Measurements from ENCODE around the gene PLCL2.
"Not testable (repeated sequence)": the region's sequence is repeated elsewhere in the genome, so short reads cannot be mapped to it uniquely, and the experiment has no call there.

The PLCL2 gene

DNA sequence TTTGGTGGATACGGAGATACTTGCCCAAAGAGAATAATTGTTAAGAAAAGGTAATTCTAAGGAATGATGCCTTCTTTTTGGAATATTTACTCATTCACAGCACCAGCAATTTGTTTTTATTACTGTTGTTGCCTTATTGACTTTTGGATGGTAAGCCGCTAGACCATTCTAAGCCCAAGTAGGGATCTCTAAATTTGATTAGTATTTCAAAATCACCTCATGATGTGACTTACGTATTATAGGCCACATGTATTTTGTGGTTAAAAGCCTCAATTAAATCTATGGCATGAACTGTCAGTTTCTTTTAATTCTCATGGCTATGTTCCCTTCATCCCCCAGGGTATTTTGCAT lies 94.1 kb downstream of the PLCL2 start:
- no peaks in the 10 kb centered on the region for H3K4me1 ChIP-seq (ENCODE audit: control insufficient read depth, insufficient read depth, low read length)
- no peak overlapping the region for H3K27ac ChIP-seq (ENCODE audit: low read depth, low read length)

GRCh38 chr3:16979769-16980515 lies 95.2 kb downstream of the PLCL2 start:
- H3K4me3 ChIP-seq (ENCODE audit: low read length); H3K4me1 ChIP-seq (ENCODE audit: control insufficient read depth, insufficient read depth, low read length); H3K27me3 ChIP-seq (ENCODE audit: control insufficient read depth, insufficient read depth, low read length); H3K36me3 ChIP-seq (ENCODE audit: control insufficient read depth, insufficient read depth, low read length); H3K27ac ChIP-seq (ENCODE audit: low read depth, low read length); H3K9ac ChIP-seq (ENCODE audit: low read length): not testable (repeated sequence)

More for the DNA sequence above, 94.1 kb downstream of the PLCL2 start:
- H3K36me3 ChIP-seq (ENCODE audit: control insufficient read depth, insufficient read depth, low read length), result no peaks in the 10 kb centered on the region
- no peak overlapping the region for H3K9ac ChIP-seq (ENCODE audit: low read length)
- H3K27me3 ChIP-seq (ENCODE audit: control insufficient read depth, insufficient read depth, low read length), result no peaks in the 10 kb centered on the region
- no peak overlapping the region for H3K4me3 ChIP-seq (ENCODE audit: low read length)

- H3K9ac ChIP-seq (ENCODE audit: low read length); H3K4me1 ChIP-seq (ENCODE audit: control insufficient read depth, insufficient read depth, low read length); H3K27ac ChIP-seq (ENCODE audit: low read depth, low read length); H3K36me3 ChIP-seq (ENCODE audit: control insufficient read depth, insufficient read depth, low read length); H3K4me3 ChIP-seq (ENCODE audit: low read length); H3K27me3 ChIP-seq (ENCODE audit: control insufficient read depth, insufficient read depth, low read length): not testable (repeated sequence)
Measured at GRCh38 chr3:16980526-16980925, 95.8 kb downstream of the PLCL2 start.

DNA sequence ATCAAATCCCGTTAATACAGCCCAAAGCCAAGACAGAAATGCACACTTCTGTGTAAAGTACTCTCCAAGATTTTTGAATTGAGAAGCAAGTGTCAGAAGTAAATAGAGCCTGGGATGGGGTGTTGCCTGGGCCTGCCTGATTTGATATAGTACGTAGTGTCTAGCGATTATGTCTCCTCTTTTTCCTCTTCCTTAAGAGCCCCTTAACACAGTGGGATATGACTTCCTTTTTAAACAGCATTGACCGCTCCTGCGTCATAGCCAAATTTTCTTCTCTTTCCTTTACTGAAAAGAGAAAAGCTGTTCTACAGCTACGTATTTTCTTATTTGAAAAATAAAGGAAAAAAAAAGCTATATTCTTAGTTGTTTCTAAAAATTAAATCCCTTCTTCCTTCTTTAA lies 97.7 kb downstream of the PLCL2 start:
- Histone ChIP-seq H3K4me3 (ENCODE audit: low read length) (no peak overlapping the region), H3K27me3 (ENCODE audit: control insufficient read depth, insufficient read depth, low read length) (no peaks in the 10 kb centered on the region), H3K27ac (ENCODE audit: low read depth, low read length) (no peak overlapping the region), H3K9ac (ENCODE audit: low read length) (no peak overlapping the region), H3K36me3 (ENCODE audit: control insufficient read depth, insufficient read depth, low read length) (no peaks in the 10 kb centered on the region), H3K4me1 (ENCODE audit: control insufficient read depth, insufficient read depth, low read length) (no peaks in the 10 kb centered on the region)

DNA sequence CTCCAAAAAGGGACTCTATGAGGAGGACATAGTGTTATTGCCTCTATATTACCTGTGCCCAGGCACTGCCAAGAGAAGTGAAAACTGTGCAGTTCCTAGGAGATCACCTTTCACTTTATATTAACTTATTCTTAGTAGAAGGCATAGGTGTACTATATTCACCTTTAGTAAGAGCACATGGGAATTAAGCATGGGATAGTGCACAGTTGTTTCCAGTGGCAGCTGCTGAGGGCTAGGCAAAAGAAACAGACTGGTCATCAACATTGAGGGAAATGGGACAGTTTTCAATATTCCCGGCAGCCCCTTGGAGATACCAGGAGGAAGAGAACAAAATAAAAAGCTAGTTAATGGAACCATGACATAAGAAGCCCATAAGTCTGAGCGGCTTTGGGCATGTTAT lies 100.9 kb downstream of the PLCL2 start:
- Histone ChIP-seq H3K4me1 (ENCODE audit: control insufficient read depth, insufficient read depth, low read length) (no peaks in the 10 kb centered on the region), H3K36me3 (ENCODE audit: control insufficient read depth, insufficient read depth, low read length) (no peaks in the 10 kb centered on the region), H3K27ac (ENCODE audit: low read depth, low read length) (no peak overlapping the region), H3K9ac (ENCODE audit: low read length) (no peak overlapping the region), H3K4me3 (ENCODE audit: low read length) (no peak overlapping the region), H3K27me3 (ENCODE audit: control insufficient read depth, insufficient read depth, low read length) (no peaks in the 10 kb centered on the region)

DNA sequence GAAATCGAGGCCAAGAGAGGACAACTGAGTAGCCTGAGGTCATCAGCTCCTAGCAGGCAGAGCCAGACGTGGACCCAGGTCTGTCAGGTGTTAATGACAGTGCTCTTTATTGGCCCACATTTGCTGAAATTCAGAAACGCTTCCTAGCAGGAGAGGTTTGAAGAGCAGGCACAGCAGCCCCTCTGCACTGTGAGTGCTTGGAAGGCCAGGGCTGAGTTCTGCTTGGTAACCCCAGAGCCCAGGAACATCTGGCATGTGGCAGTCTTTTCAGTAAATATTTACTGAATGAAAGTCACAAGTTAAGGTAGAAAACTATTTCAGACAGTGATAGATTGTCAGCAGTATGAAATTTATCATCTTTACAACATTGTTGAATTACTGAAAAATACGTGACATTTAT lies 102.4 kb downstream of the PLCL2 start:
- Histone ChIP-seq H3K4me1 (ENCODE audit: control insufficient read depth, insufficient read depth, low read length) (no peaks in the 10 kb centered on the region), H3K9ac (ENCODE audit: low read length) (no peak overlapping the region), H3K4me3 (ENCODE audit: low read length) (no peak overlapping the region), H3K36me3 (ENCODE audit: control insufficient read depth, insufficient read depth, low read length) (no peaks in the 10 kb centered on the region), H3K27ac (ENCODE audit: low read depth, low read length) (no peak overlapping the region), H3K27me3 (ENCODE audit: control insufficient read depth, insufficient read depth, low read length) (no peaks in the 10 kb centered on the region)

DNA sequence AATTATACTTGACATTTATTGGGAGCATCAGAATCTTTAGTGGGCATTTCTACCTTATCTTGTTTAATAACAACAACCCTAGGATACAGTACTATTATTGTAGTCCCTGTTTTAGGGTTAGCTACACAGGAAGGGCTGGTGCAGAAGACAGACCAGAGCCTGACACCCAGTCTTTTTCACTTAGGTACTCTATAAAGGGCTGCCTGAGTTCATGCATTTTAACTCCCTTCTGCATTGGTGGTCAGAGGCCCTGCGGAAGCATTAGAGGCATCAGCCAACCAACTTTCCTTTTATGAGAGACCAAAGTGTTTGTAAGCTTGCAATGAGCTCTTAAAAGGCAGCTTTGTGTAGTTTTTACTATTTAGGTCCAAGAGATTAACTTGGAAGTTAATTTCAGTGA lies 105.4 kb downstream of the PLCL2 start:
- H3K36me3 ChIP-seq (ENCODE audit: control insufficient read depth, insufficient read depth, low read length), result no peaks in the 10 kb centered on the region
- H3K27ac ChIP-seq (ENCODE audit: low read depth, low read length), result no peak overlapping the region
- H3K4me3 ChIP-seq (ENCODE audit: low read length), result no peak overlapping the region
- H3K4me1 ChIP-seq (ENCODE audit: control insufficient read depth, insufficient read depth, low read length), result no peaks in the 10 kb centered on the region
- H3K9ac ChIP-seq (ENCODE audit: low read length), result no peak overlapping the region
- no peaks in the 10 kb centered on the region for H3K27me3 ChIP-seq (ENCODE audit: control insufficient read depth, insufficient read depth, low read length)

GRCh38 chr3:16992198-16992597 lies 107.4 kb downstream of the PLCL2 start:
- Histone ChIP-seq H3K9ac (ENCODE audit: low read length) (no peak overlapping the region), H3K4me1 (ENCODE audit: control insufficient read depth, insufficient read depth, low read length) (no peaks in the 10 kb centered on the region), H3K27ac (ENCODE audit: low read depth, low read length) (no peak overlapping the region), H3K36me3 (ENCODE audit: control insufficient read depth, insufficient read depth, low read length) (no peaks in the 10 kb centered on the region), H3K27me3 (ENCODE audit: control insufficient read depth, insufficient read depth, low read length) (no peaks in the 10 kb centered on the region), H3K4me3 (ENCODE audit: low read length) (no peak overlapping the region)

GRCh38 chr3:16993227-16993626 lies 108.5 kb downstream of the PLCL2 start:
- Histone ChIP-seq H3K4me1 (ENCODE audit: control insufficient read depth, insufficient read depth, low read length) (no peaks in the 10 kb centered on the region), H3K27ac (ENCODE audit: low read depth, low read length) (no peak overlapping the region), H3K4me3 (ENCODE audit: low read length) (no peak overlapping the region), H3K27me3 (ENCODE audit: control insufficient read depth, insufficient read depth, low read length) (no peaks in the 10 kb centered on the region), H3K9ac (ENCODE audit: low read length) (no peak overlapping the region), H3K36me3 (ENCODE audit: control insufficient read depth, insufficient read depth, low read length) (no peaks in the 10 kb centered on the region)

GRCh38 chr3:16994854-16995525 lies 110.2 kb downstream of the PLCL2 start:
- H3K36me3 ChIP-seq (ENCODE audit: control insufficient read depth, insufficient read depth, low read length), result no peaks in the 10 kb centered on the region
- H3K4me1 ChIP-seq (ENCODE audit: control insufficient read depth, insufficient read depth, low read length), result no peaks in the 10 kb centered on the region
- H3K9ac ChIP-seq (ENCODE audit: low read length), result no peak overlapping the region
- H3K27me3 ChIP-seq (ENCODE audit: control insufficient read depth, insufficient read depth, low read length), result no peaks in the 10 kb centered on the region
- H3K4me3 ChIP-seq (ENCODE audit: low read length), result no peak overlapping the region
- no peak overlapping the region for H3K27ac ChIP-seq (ENCODE audit: low read depth, low read length)

- Histone ChIP-seq H3K4me1 (ENCODE audit: control insufficient read depth, insufficient read depth, low read length) (no peaks in the 10 kb centered on the region), H3K27ac (ENCODE audit: low read depth, low read length) (no peak overlapping the region), H3K9ac (ENCODE audit: low read length) (no peak overlapping the region), H3K27me3 (ENCODE audit: control insufficient read depth, insufficient read depth, low read length) (no peaks in the 10 kb centered on the region), H3K4me3 (ENCODE audit: low read length) (no peak overlapping the region), H3K36me3 (ENCODE audit: control insufficient read depth, insufficient read depth, low read length) (no peaks in the 10 kb centered on the region)
Measured at GRCh38 chr3:16995601-16996000, 110.8 kb downstream of the PLCL2 start.

GRCh38 chr3:16998236-16998923 lies 113.6 kb downstream of the PLCL2 start:
- H3K4me1 ChIP-seq (ENCODE audit: control insufficient read depth, insufficient read depth, low read length), result no peaks in the 10 kb centered on the region
- no peaks in the 10 kb centered on the region for H3K27me3 ChIP-seq (ENCODE audit: control insufficient read depth, insufficient read depth, low read length)
- H3K9ac ChIP-seq (ENCODE audit: low read length), result no peak overlapping the region

More at GRCh38 chr3:16998236-16998923, 113.6 kb downstream of the PLCL2 start:
- Histone ChIP-seq H3K27ac (ENCODE audit: low read depth, low read length) (no peak overlapping the region), H3K36me3 (ENCODE audit: control insufficient read depth, insufficient read depth, low read length) (no peaks in the 10 kb centered on the region), H3K4me3 (ENCODE audit: low read length) (no peak overlapping the region)
